ENCODE data around the gene ARSG. TPM values are rescaled to one million over a fixed set of nuclear protein-coding genes. Genes with fewer than 3 reads are reported as not detected.

ARSG gene
- total and polyA plus RNA-seq, 2 of the 13 experiments (the other 11 are each of a cell fraction or from before 2014, with no cell fraction given): 3.7 to 15.2 TPM

DNA sequence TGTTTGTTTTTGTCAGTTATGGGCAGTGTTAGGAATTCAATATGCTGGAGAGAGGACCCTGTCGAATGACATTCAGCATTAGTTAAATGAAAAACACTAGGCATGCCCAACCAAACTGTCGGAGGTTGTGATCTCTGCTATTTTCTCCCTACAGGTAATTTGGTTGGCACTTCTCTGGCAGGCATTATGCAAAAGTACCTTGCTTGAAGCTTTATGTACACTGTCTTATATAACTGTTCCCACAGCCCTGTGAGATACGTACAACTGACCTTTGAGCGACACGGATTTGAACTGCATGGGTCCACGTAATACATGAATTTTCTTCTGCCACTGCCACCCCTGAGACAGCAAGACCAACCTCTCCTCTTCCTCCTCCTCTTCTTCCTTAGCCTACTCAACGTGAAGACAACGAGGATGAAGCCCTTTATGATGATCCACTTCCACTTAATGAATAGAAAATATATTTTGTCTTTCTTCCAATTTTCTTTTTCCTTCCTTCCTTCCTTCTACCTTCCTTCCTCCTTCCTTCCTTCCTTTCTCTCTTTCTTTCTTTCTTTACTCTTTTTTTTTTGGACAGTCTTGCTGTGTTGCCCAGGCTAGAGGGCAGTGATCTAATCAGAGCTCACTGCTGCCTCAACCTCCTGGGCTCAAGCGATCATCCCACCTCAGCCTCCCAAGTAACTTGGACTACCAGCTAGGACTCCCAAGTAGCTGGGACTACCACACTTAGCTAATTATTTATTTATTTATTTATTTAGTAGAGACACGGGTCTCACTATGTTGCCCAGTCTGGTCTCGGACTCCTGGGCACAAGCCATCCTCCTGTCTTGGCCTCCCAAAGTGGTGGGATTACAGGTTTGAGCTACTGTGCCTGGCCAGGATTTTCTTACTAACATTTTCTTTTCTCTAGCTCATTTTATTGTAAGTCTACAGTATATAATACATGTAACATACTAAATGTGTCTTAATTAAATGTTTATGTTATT is 88.7 kb downstream of the ARSG start (continued):
- TF ChIP-seq ZSCAN22 (CRISPR knock-in tag; IDR thresholded peaks at IDR 0.05): peak; percentile 34; the same call in 1 of the 2 replicates
- TF ChIP-seq LCORL (IDR thresholded peaks at IDR 0.05): no peak
- peak; percentile 57 for TF ChIP-seq LCORL (CRISPR knock-in tag; IDR thresholded peaks at IDR 0.05)
- no peak for TF ChIP-seq FOXP1 (IDR thresholded peaks at IDR 0.05)
- TF ChIP-seq FOXP1 (CRISPR knock-in tag; IDR thresholded peaks at IDR 0.05): peak; percentile 59; the same call in 1 of the 2 replicates
- no peak for TF ChIP-seq NR1H2 (CRISPR knock-in tag; IDR thresholded peaks at IDR 0.05; ENCODE audit: borderline replicate concordance, low read depth)
- no peak for TF ChIP-seq ZNF598 (CRISPR knock-in tag; IDR thresholded peaks at IDR 0.05; ENCODE audit: borderline replicate concordance)
- TF ChIP-seq ZNF768 (CRISPR knock-in tag; IDR thresholded peaks at IDR 0.05): no peak
- TF ChIP-seq CAMTA2 (CRISPR knock-in tag; IDR thresholded peaks at IDR 0.05; ENCODE audit: borderline replicate concordance): no peak
- no peak for TF ChIP-seq ZNF557 (CRISPR knock-in tag; IDR thresholded peaks at IDR 0.05)
- TF ChIP-seq TBX3 (IDR thresholded peaks at IDR 0.05; ENCODE audit: borderline replicate concordance): no peak
- TF ChIP-seq TFE3 (CRISPR knock-in tag; IDR thresholded peaks at IDR 0.05): peak; percentile 60; the same call in 1 of the 2 replicates
- TF ChIP-seq, protein P1, sequence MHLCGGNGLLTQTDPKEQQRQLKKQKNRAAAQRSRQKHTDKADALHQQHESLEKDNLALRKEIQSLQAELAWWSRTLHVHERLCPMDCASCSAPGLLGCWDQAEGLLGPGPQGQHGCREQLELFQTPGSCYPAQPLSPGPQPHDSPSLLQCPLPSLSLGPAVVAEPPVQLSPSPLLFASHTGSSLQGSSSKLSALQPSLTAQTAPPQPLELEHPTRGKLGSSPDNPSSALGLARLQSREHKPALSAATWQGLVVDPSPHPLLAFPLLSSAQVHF (CRISPR knock-in tag; IDR thresholded peaks at IDR 0.05): no peak
- TF ChIP-seq ERF (CRISPR knock-in tag; IDR thresholded peaks at IDR 0.05): peak; percentile 87
- peak; percentile 99 for TF ChIP-seq TEF (CRISPR knock-in tag; IDR thresholded peaks at IDR 0.05)
- TF ChIP-seq GTF3A (CRISPR knock-in tag; conservative IDR thresholded peaks at IDR 0.05): no peak
- TF ChIP-seq ZNF839 (CRISPR knock-in tag; IDR thresholded peaks at IDR 0.05; ENCODE audit: borderline replicate concordance): no peak
- TF ChIP-seq ZNF567 (CRISPR knock-in tag; IDR thresholded peaks at IDR 0.05; ENCODE audit: borderline replicate concordance): no peak
- no peak for TF ChIP-seq MIER2 (CRISPR knock-in tag; IDR thresholded peaks at IDR 0.05)
- no peak for TF ChIP-seq HIVEP1 (CRISPR knock-in tag; IDR thresholded peaks at IDR 0.05)
- TF ChIP-seq, protein P2, sequence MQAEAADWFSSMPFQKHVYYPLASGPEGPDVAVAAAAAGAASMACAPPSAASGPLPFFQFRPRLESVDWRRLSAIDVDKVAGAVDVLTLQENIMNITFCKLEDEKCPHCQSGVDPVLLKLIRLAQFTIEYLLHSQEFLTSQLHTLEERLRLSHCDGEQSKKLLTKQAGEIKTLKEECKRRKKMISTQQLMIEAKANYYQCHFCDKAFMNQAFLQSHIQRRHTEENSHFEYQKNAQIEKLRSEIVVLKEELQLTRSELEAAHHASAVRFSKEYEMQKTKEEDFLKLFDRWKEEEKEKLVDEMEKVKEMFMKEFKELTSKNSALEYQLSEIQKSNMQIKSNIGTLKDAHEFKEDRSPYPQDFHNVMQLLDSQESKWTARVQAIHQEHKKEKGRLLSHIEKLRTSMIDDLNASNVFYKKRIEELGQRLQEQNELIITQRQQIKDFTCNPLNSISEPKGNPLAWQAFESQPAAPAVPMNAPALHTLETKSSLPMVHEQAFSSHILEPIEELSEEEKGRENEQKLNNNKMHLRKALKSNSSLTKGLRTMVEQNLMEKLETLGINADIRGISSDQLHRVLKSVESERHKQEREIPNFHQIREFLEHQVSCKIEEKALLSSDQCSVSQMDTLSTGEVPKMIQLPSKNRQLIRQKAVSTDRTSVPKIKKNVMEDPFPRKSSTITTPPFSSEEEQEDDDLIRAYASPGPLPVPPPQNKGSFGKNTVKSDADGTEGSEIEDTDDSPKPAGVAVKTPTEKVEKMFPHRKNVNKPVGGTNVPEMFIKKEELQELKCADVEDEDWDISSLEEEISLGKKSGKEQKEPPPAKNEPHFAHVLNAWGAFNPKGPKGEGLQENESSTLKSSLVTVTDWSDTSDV (CRISPR knock-in tag; IDR thresholded peaks at IDR 0.05): no peak
- TF ChIP-seq SAP130 (CRISPR knock-in tag; IDR thresholded peaks at IDR 0.05; ENCODE audit: low read depth): peak; percentile 71
- peak; percentile 58; the same call in 1 of the 2 replicates for TF ChIP-seq DMAP1 (CRISPR knock-in tag; IDR thresholded peaks at IDR 0.05)
- TF ChIP-seq, protein P3, sequence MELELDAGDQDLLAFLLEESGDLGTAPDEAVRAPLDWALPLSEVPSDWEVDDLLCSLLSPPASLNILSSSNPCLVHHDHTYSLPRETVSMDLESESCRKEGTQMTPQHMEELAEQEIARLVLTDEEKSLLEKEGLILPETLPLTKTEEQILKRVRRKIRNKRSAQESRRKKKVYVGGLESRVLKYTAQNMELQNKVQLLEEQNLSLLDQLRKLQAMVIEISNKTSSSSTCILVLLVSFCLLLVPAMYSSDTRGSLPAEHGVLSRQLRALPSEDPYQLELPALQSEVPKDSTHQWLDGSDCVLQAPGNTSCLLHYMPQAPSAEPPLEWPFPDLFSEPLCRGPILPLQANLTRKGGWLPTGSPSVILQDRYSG (CRISPR knock-in tag; IDR thresholded peaks at IDR 0.05): no peak
- TF ChIP-seq ZNF709 (CRISPR knock-in tag; IDR thresholded peaks at IDR 0.05): no peak
